Activated gamma-delta T cell (primary cell): ENCODE results near the gene SUPT5H.
A peak's percentile ranks its signal among the peaks of the same experiment; 100 is the strongest.

ENCODE experiments used
- DNase-seq: peaks from one replicate; lab custom pipeline; 2025; lab: John Stamatoyannopoulos, UW

Gene SUPT5H

DNA sequence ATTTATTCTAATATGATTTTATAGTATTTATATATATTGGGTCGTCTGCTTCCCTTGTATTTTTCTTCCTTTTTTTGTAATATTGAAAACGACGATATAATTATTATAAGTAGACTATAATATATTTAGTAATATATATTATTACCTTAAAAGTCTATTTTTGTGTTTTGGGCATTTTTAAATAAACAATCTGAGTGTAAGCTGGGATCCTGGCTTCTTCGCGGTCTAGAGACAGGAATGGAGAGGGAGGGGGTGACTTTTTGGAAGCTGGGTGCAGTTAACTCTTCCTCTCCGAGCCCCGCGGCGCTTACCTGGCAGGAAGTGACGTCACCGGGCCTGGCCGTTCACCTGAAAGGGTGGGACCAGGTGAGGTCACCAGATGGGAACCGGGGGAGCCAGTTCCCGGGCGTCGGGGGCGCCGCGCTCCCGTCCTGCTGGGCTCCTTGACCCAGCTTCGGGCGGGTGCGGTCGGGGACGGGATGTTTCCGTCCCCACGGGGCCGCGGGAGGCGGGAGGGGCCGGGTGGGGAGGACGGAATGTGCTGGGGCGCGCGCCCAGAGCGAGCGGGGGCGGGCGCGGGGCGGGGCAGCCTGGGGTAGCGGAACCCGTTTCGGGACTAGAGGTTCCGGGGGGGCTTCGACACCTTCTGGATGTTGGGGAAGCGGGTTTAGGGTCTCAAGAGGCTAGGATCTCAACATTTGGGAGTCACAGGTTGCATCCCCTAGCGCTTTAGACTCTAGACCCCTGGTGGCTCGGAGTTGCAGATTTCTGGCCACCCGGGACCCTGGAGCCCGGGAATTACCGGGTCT, 36.0 kb upstream of the SUPT5H start:
- peak; percentile 84 for DNase-seq

DNA sequence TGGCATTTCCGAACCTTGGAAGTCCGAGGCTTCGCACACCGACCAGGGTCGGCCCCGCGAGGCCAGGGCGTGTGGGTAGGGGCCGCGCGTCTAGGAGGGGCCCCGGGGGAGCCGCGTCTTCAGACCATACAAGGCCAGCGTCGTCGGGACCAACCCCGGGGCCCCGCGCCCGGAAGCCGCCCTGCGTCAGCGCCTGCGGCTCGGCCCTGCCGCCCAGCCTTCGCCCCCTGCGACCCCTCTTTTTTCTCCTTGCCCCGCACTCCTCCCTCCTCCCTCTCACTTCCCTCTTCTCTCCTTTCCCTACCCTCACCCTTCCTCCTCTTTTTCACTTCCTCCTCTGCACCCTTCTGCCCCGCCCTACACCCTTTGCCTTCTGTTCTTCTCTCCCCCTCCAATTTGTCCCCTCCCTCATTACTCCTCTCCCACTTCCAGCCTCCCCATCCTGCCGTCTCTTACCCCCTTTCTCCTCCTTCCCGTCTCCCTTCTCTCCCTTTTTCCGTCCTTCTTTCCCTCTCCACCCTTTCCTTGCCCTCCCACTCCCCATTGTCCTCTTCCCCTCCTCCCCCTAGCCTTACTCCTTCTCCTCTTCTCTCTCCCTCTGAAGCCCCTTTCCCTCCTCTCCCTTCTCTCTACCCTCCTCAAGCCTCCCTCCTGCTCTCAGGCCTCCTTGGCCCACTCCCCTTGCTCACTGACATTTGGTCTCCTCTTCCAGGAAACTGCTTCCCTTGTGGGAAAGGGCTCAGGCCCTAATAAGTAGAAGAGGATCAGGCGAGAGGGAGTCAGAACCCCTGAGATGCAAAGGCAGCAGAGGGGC, 35.2 kb upstream of the SUPT5H start:
- DNase-seq, result peak; percentile 78

DNA sequence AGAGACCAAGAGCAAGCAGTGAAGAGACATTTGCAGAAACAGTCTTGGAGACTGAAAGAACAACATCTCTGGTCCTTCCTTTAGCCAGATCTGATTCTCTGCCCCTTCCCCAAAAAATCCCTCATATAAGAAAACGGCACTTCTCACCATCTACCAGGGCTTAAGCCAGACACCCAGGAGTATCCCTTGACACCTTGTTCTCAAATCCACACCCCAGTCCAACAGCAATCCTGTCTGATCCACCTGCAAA, 34.6 kb upstream of the SUPT5H start:
- DNase-seq, result no peak

DNA sequence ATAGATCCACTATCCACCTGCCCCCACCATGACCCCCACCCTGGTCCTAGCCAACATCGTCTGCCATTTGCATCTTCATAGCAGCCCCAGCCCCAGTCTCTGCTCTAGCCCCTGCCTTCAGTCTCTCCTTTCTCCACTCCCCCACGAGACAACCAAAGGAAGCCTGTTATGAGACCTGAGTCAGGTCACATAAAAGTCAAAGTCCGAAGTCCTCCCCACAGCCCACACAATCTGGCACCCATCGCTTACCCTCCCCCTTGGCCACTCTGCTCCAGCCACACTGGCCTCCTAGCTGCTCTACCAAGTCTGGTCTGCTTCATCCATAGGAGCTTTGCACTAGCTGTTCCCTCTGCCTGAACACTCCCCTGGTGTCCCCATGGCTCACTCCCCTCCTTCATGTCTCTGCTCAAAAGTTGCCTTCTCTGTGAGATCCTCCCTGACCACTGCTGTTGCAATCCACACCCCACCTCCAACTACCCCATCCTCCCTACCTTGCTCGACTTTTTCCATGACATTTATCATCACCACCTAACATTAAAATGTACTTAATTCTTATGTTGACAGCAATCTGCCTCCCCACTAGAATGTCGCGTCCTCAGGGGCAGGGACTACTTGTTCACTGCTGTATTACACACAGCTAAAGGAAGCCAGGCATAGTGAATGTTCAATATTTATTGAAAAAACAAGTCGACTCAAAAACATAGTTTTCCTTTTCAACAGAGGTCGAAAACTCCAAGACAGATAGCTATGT, 34.1 kb upstream of the SUPT5H start:
- no peak for DNase-seq

DNA sequence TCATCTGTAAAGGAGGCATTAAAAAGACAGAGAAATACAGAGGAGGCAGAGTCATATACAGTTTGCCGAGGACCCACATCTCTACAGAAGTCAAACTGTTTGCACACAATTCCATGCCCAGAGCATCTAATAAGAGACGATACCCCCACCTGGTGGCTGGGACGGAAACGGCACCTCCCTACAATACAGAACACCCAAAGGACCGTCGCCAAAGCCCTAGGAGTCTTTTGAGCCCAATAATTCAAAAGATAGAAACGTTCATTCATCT, 33.6 kb upstream of the SUPT5H start:
- no peak for DNase-seq

DNA sequence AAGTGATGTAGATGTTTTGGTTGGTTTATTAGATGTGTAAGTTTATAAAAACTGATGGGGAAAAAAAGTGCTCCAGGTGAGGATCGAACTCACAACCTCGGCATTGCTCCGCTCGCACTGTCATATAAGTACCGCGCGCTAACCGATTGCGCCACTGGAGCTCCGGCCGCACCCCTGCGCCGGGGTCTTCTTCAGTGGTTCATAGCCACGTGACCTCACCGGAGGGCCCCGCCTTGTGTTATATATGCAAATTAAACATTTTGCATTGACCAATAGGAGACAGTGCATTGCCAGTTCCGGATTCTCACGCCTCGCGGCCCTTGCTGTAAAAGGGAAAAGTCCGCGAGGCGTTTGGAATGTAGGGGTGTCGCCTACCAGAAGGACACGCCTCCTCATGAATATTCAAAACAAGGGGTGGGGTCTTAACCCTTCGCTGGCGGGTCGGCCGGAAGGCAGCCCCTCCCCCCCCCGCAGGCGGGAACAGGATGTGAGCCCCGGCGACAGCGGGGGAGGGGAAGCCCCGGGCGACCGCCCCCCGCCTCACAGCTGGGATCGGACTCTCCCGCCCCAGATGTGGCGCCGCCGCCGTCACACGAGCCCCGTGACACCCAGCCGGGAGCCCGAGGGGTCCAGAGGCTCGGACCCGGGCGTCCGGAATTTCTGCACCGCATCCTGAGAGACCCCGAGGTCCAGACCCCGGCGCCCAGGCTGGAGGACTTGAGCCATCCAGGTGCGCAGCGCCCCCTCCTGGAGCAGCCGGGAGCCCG, 33.1 kb upstream of the SUPT5H start, which contains the start of gene PLEKHG2:
Gene PLEKHG2 (plus strand): TSS at position 570 of the 767 bp plus-strand sequence. CDS start 1,418 bp downstream, outside the sequence.
- peak; percentile 85 for DNase-seq

DNA sequence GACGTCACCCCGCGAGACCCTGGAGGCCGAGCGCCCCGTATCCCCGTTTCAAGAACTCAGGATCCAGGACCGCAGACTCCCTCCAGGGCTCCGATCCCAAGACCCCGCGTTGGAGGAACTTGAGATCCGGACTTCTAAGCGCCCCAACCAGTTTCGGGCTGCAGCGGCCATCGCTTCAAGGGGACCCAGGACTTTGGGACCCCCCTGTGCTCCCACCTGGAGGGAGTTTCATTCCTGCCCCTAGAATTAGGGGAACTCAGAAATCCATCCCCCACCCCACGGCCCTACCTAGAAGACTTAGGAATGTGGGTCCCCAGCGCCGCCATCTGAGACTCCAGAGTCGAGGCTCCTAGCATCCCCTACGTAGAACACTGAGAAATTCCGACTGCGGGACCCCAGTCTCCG, 32.5 kb upstream of the SUPT5H start:
- no peak for DNase-seq

DNA sequence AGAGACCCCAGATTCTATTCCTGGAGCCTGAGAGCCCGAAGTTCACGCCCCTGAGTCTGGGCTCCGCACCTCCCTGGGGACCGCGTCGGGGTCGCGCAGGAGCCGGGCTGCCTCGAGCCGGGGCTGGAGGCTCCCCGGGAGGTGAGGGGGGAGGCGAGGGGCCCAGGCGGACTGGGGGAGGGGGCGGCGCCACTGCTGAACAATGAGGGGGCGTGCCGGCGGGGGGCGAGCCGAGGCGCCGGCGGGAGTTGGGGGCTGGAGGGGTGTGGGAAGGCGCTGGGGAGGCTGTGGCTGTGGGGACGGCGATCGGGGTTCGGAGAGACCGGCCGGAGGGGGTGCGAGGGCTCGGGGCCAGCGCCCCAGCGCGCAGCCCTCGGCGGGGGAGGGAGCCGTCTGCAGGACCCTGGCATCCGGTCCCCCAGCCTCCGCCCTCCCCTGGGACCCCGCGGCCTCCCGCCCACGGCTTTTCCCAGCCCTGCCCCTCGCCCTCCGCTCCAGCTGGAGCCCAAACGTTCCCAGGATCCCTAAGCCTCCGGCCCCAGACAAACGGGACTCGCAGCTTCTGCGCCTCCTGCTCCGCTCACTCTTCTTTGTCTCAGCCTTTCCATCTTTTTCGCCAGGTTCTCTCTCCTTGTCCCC, 32.0 kb upstream of the SUPT5H start:
- peak; percentile 35 for DNase-seq

DNA sequence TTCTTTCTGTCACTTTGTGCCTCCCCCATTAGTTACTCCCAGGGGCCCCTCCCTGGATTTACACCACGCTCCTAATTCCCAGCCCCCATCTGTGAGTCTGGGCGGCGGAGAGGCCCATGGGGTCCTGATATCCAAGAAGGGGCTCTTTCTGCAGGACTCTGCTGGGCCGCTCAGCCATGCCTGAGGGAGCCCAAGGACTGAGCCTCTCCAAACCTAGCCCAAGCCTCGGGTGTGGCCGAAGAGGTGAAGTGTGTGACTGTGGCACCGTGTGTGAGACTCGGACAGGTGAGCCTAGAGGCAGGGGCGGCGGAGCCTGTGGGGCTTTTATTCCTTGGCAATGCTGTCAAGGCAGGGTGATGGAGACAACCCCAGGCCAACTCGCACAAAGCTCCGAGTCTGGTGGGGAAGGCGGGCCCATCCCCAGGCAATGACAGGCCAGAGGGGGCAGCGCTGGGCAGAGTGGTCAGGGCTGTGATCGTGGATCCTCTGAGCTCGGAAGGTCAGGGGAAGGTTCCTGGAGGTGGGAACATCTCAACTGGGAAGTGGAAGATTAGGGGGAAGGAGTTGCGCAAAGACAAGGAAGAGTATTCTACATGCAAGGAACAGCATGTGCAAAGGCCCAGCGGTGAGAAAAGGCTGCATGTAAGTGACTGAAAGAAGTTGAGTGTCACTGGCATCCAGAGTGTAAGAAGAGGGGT, 31.3 kb upstream of the SUPT5H start:
- no peak for DNase-seq

DNA sequence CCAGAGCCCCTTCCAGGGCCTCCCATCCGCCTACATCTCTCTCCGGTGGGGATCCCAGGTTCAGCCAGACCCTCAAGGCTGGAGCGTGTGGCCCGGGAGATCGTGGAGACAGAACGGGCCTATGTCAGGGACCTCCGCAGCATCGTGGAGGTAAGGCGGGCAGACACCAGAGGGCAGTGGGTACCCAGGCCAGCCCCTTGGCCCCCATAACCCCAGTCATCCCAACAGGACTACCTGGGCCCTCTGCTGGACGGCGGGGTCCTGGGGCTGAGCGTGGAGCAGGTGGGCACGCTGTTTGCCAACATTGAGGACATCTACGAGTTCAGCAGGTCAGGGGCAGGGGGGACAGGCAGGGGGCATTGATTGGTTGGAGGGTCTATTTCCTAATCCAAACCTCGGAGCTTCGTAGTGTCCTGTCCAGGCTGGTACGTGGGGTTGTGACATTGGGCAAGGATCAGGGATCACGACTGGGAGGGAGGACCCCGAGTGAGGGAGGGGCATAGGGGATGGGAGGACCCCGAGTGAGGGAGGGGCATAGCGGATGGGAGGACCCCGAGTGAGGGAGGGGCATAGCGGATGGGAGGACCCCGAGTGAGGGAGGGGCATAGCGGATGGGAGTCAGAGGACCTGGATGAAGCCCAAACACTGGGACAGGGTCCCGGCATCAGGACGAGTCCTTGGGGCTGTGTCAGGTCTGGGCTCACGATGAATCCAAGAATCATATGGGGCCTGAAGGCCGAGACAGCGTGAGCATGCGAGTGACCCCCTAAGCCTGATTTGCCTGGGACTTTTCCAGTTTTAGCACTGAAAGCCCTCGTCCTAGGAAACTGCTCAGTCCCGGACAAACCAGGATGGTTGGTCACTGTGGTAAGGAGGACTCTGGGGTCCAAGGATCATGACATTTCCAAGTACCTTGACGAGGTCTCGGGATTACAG, 30.0 kb upstream of the SUPT5H start:
- no peak for DNase-seq

DNA sequence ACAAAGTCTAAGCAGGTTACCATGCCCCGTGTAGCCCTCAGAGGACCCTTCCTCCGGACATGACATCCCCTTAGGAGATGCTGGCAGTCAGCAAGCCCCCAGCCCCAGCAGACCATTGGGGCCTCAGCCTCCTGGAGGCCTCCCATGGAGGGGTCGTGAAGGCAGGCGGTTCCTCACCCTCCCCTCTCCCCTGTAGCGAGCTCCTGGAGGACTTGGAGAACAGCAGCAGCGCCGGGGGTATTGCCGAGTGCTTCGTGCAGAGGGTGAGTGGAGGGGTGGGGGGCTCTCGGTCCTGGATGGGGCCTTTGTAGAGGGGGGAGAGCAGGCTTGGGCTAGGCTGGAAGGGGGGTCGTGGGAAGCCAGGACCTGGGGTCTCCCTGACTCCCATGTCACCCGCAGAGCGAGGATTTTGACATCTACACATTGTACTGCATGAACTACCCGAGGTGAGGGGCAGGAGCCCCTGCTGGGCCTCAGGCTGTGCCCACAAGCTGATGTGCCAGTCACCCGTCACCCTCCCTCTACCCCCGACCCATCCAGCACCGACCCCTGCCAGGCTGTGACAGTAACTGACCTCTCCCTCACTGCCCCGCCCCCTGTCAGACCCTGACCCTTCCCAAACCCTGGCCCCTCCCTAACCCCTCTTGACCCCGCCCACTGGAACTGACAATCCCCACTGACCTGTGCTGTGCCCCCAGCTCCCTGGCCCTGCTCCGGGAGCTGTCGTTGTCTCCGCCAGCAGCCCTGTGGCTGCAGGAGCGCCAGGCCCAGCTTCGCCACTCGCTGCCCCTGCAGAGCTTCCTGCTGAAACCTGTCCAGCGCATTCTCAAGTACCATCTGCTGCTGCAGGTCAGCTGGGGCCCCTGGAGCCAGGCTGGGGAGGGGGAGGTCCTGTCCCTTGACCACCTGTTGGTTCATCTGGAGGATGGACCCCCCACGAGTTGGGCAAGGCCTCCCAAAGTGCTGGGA, 28.9 kb upstream of the SUPT5H start:
- DNase-seq, result no peak

DNA sequence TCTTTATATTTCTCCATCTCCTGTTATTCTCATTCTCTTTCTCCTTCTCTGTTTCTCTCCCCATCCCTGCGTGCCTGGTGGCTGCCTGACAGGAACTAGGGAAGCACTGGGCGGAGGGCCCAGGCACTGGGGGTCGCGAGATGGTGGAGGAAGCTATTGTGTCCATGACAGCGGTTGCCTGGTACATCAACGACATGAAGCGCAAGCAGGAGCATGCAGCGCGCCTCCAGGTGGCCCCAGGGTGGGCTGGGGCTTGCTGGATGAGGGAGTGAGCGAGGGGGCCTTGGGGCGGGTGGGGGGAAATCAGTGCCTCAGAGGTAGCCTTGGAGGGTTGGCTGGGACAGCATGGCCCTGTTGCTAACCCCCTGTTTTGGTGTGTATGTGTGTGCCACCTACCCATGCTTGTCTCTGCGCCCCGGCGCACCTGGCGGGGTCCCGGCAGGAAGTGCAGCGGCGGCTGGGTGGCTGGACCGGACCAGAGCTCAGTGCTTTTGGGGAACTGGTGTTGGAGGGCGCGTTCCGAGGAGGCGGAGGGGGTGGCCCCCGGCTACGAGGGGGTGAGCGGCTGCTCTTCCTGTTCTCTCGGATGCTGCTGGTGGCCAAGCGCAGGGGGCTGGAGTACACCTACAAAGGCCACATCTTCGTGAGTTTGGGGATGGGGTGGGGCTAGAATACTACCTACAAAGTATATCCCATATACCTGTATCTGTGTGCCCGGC, 27.8 kb upstream of the SUPT5H start:
- DNase-seq, result no peak

DNA sequence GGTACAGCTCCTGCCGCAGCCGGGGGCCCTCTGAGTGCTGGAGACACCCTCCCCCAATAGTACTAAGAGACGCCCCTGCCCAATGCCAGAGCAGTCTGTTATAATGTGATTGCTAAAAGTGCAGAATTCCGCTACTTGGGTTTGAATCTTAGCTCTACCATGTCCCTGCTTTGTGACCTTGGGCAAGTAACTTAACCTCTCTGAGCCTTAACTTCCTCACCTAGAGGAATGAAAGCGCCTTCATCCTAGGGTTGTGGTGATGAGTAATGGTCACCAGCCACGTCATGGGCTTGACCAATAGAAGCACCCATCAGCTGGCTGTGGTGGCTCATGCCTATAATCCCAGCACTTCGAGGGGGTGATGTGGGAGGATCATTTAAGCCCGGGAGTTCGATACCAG, 26.4 kb upstream of the SUPT5H start:
- DNase-seq, result no peak

DNA sequence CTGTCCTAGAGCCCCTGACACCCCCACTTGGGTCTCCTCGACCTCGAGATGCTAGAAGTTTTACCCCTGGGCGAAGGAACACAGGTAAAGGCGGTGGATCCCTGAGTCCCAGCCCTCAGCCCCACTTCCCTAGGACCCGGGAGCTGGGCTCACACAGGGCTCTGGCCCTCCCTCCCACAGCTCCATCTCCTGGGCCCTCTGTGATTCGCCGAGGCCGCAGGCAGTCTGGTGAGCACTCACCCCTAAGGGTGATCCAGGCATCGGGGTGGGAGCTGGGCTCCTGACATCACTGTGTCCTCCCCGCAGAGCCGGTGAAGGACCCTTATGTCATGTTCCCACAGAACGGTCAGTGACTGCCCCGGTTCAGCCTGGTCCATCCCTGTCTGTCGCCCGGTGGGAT, 24.6 kb upstream of the SUPT5H start:
- DNase-seq, result no peak

DNA sequence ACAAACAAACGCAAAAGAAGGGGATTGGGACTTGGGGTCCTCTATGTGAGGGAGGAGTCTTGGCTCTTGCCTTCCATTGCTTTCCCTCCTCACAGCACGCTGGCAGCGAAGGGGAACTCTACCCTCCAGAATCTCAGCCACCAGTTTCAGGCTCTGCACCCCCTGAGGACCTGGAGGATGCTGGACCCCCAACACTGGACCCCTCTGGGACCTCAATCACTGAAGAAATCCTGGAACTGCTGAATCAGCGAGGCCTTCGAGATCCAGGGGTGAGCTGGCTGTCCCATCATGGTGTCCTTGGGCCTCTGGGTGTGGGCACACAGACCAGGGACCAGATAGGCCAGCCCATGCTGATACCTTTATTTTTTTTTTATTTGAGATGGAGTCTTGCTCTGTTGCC, 23.4 kb upstream of the SUPT5H start:
- no peak for DNase-seq

DNA sequence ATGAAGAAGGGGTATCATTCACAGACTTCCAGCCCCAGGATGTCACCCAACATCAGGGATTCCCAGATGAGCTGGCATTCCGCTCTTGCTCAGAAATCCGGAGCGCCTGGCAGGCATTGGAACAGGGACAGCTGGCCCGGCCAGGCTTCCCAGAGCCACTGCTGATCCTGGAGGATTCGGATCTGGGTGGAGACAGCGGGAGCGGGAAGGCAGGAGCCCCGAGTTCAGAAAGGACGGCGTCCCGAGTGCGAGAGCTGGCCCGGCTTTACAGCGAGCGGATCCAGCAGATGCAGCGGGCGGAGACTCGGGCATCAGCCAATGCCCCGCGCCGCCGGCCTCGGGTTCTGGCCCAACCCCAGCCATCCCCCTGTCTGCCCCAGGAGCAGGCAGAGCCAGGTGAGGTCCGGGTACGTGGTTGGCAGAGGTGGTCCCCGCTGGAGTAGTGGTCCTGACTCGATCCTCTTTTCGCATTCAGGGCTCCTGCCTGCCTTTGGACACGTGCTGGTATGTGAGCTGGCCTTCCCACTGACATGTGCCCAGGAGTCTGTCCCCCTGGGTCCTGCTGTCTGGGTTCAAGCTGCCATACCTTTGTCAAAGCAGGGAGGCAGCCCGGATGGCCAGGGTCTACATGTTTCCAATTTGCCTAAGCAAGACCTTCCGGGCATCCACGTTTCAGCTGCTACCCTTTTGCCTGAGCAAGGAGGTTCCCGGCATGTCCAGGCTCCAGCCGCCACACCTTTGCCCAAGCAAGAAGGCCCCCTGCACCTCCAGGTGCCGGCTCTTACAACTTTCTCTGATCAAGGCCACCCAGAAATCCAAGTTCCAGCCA, 21.9 kb upstream of the SUPT5H start:
- no peak for DNase-seq

DNA sequence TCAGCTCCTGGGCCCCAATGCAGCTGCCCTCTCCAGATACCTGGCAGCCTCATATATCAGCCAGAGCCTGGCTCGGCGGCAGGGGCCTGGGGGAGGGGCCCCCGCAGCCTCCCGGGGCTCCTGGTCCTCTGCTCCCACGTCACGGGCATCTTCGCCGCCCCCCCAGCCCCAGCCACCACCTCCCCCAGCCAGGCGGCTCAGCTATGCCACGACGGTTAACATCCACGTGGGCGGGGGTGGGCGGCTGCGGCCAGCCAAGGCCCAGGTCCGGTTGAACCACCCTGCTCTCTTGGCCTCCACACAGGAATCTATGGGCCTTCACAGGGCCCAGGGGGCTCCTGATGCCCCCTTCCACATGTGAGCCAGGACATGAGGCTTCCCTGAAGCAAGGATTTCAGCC, 20.4 kb upstream of the SUPT5H start:
- DNase-seq, result no peak
